Panc1 (cell line): ENCODE results near the gene CNTNAP1.

Experiments
- POLR2AphosphoS5 ChIP-seq: IDR thresholded peaks from 2 replicates; pipeline ENCODE4 v1.6.1; 2012; ENCODE audit warnings: mild to moderate bottlenecking, low read depth, low read length, moderate library complexity
- REST ChIP-seq, 2 experiments: IDR thresholded peaks; 2 replicates each; pipeline ENCODE4 v1.6.1; 2011 to 2012; ENCODE audit warnings: low read depth in 2 of 2, control low read depth in 1 of 2, low read length in 1 of 2, mild to moderate bottlenecking in 1 of 2, moderate library complexity in 1 of 2; ENCODE audit not compliant: insufficient read depth in 1 of 2
- SIN3A ChIP-seq: IDR thresholded peaks from 2 replicates; pipeline ENCODE4 v1.6.1; 2012; ENCODE audit warnings: low read depth, mild to moderate bottlenecking, low read length, moderate library complexity, borderline replicate concordance; ENCODE audit not compliant: insufficient read depth
- TF ChIP-seq, protein P1 (sequence below): fragments of 450-650 bp; IDR thresholded peaks from 2 replicates; pipeline ENCODE4 v1.5.1; 2017; ENCODE audit warnings: mild to moderate bottlenecking

GRCh38 chr17:42669977-42670788 is 12.1 kb upstream of the CNTNAP1 start:
- TF ChIP-seq SIN3A (no peak), POLR2AphosphoS5 (no peak), REST (IDR thresholded peaks at IDR 0.05; ENCODE audit: insufficient read depth in 1 of 2, low read depth in 2 of 2, low read length in 1 of 2) (no peak)
- TF ChIP-seq, protein P1, sequence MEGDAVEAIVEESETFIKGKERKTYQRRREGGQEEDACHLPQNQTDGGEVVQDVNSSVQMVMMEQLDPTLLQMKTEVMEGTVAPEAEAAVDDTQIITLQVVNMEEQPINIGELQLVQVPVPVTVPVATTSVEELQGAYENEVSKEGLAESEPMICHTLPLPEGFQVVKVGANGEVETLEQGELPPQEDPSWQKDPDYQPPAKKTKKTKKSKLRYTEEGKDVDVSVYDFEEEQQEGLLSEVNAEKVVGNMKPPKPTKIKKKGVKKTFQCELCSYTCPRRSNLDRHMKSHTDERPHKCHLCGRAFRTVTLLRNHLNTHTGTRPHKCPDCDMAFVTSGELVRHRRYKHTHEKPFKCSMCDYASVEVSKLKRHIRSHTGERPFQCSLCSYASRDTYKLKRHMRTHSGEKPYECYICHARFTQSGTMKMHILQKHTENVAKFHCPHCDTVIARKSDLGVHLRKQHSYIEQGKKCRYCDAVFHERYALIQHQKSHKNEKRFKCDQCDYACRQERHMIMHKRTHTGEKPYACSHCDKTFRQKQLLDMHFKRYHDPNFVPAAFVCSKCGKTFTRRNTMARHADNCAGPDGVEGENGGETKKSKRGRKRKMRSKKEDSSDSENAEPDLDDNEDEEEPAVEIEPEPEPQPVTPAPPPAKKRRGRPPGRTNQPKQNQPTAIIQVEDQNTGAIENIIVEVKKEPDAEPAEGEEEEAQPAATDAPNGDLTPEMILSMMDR = no peak
